ENCODE results near the gene LAGE3.
"Not testable (repeated sequence)": the region's sequence is repeated elsewhere in the genome, so short reads cannot be mapped to it uniquely, and the experiment has no call there.

The LAGE3 gene

DNA sequence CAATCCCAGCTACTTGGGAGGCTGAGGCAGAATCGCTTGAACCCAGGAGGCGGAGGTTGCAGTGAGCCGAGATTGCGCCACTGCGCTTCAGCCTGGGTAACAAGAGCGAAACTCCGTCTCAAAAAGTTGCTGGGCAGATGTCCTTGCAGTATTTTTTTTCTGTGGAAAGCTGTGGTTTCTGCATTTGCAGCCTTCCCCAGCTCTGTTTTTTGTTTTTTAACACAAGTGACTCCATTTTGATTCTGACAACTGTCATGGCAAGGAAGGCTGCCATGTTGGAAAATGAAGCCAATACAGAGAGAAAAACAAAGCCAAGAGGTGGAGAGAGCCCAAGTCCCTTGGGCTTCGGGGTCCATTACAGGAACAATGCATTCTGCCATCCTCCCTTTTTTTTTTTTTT is 23.0 kb upstream of the LAGE3 start:
- no peak for DNase-seq (ENCODE audit: low read depth)

- DNase-seq (ENCODE audit: low read depth), result not testable (repeated sequence)
These were observed 22.3 kb upstream of the LAGE3 start for GRCh38 chrX:154501423-154501822.

DNA sequence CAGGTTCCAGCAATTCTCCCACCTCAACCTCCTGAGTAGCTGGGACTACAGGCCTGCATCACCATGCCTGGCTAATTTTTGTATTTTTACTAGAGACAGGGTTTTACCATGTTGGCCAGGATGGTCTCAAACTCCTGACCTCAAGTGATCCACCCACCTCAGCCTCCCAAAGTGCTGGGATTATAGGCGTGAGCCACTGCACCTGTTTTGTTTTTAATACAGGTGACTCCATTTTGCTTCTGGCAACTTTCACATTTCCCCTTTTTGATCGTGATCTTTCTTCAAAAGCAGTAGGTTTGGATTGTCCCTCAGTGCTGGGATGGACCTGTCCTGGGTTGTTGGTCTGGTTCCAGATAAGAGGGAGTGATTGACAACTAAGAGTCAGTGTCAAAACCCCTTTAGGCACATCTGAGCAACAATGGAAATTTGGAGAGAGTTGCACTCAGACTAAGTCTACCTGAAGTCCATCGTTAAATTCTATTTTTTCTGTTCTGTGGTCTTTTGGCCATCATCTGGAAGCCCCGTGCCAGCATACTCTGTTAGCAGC is 17.6 kb upstream of the LAGE3 start:
- DNase-seq (ENCODE audit: low read depth), result not testable (repeated sequence)

- no peak for DNase-seq (ENCODE audit: low read depth)
These were observed 16.4 kb upstream of the LAGE3 start for GRCh38 chrX:154495472-154495922.

GRCh38 chrX:154494715-154495114 is 15.6 kb upstream of the LAGE3 start:
- DNase-seq (ENCODE audit: low read depth), result no peak

- DNase-seq (ENCODE audit: low read depth), result peak; percentile 69
These were observed 11.5 kb upstream of the LAGE3 start, which contains the start of gene SLC10A3 for GRCh38 chrX:154490414-154491083. Gene SLC10A3, minus strand, starts transcription at chrX:154490629. Its CDS starts 1,689 bp downstream, at chrX:154488940.

DNA sequence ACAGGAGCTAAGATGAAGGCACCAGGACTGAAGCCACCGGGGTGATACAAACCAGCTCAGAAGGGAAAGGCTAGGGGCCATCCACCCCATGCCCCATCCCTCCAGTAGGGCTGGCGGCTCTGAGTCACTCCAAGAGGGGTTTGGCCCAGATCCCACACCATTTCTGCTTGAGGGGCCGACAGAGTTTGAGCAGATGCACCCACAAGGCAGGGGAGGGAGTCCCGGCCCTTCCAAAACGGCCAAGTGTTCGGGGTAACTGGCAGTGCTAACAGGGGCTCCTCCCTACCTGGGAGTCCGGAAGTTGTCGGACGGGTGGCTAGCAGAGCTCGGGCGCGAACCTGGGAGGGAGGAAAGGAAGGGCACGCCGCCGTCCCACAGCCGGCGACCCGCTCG is 10.9 kb upstream of the LAGE3 start:
- no peak for DNase-seq (ENCODE audit: low read depth)

GRCh38 chrX:154489182-154489581 is 10.1 kb upstream of the LAGE3 start:
- no peak for DNase-seq (ENCODE audit: low read depth)

DNA sequence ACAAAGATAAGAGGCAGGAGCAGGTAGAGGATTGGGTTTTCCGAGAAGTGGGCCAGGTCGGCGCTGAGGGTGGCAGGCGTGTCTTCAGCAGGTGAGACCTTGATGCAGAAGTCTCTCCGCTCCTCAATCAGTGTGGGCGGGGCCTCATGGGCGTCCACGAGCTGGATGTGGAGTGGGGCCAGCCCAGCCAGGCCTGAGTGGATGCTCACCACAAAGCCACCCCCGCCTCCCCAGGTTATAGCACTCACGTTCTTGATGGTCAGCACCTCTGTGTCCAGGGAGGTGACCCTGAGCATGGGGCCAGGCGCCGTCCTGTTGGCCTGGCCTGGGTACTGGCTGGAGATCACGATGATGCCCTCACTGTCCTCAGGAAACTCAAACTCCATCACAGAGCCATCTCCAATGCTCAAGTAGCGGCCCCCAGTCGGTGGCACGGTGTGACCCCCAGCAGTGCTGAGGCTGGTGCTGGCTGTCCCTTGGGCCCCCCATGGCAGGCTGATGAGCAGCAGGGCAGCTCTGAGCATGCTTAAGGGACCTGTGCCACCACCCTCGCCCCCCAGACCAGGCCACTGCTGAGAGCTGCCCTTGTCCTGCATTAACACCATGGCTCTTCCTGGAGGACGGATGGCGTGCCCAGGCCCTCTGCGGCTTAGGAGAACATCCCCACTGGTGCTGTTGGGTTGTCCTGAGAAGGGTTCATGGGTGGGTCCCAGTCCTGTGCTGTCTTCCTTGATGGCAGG is 9.4 kb upstream of the LAGE3 start:
- no peak for DNase-seq (ENCODE audit: low read depth)

GRCh38 chrX:154487518-154488290 is 8.6 kb upstream of the LAGE3 start:
- no peak for DNase-seq (ENCODE audit: low read depth)

DNA sequence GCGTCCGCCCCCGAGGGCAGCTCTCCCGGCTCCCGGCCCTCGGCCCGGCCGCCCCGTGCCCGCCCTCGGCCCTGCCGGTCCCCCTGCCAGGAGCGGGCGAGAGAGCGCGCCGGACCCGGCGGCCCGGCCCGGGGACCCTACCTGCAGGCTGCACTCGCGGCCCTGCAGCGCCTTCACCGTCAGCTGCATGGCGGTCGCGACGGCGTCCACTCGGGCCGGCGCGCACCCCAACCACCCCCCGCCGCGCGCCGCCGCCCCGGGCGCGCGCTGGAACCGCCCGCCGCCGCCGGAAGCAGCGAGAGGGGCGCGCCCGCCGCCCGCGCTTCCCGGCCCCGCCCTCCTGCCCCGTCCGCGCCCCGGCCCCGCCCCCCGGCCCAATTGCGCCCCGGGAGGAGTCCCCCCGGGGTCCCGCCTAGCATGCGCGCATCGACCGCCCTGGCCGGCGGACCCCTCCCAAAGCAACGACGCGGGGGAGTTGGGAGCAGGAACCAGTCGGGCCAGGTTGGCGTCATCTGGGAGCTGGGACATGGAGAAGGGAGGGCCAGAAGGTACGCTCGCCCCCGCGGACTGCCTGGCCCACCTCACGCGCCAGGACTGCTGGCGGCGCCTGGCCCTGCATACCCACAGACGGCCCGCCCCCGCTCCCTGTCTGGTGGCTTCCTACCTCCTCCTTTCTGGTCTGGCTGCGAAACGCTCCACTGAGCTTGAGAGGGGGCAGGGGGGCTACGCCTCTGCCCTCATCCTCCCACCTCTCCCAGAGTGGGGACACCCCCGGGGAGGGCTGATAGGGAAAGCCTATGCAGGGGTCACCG is 7.5 kb upstream of the LAGE3 start, which contains the start of gene UBL4A:
Gene UBL4A, minus strand, starts transcription at position 220 of the 812 bp plus-strand sequence. Its CDS starts 31 bp downstream, at position 189.
- no peak for DNase-seq (ENCODE audit: low read depth)

DNA sequence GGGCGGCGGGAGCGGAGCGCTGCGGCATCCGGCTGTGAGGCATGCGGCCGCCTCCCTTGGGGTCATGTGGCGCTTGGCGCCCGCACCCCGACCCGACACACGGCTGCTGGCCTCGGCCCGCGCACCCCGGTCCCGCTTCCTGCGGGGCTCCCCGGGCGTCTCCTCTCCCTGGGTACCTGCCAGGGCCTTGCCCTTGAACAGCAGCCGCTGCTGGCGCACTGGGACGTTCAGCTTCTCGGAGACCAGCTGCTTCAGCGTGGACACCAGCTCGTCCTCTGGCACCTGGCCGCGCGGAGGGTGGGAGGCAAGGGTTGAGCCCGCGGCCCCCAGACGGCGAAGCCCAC is 6.9 kb upstream of the LAGE3 start:
- DNase-seq (ENCODE audit: low read depth), result no peak

DNA sequence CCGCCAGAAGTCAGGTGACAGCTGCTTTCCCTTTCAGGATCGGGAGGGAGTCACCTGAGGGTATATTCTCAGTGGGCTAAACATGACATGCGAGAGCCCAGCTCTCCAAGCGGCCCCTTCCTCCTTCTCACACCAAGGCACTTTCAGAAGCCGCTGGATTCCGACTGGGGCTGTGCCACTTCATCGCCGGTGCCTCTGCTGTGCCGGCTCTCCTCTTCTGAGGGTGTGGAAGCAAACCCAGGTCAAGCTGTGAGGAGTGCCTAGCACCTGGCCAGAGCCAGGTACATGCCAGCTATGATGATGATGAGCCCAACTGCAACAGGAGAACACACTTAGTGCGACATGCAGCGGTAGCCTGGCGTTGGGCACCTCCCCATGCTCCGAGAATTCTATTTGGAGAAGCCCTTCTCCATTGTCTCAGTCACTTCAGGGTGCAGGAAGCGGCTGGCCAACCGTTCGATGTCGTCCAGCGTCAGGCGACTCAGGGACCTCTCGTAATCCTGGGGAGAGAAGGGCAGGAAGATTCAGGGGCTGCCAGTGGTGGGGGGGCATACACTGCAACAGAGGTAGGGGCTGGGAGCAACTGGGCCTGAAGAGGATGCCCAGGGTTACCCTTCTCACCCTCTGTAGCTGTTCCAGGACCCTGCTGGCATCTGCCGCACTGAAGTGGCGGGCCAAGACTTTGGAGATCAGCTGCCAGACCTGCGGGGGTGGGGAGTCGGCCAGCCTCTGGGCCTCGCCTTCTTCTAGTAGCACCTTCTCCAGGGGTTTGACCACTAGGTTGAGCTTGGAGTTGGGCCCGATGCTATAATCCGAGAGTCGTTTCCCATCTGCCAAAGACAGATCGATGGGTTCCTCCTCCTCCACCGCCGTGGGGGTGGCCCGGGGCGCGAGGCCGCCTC is 6.3 kb upstream of the LAGE3 start:
- DNase-seq (ENCODE audit: low read depth), result no peak

GRCh38 chrX:154484255-154485149 is 5.4 kb upstream of the LAGE3 start:
- no peak for DNase-seq (ENCODE audit: low read depth)

DNA sequence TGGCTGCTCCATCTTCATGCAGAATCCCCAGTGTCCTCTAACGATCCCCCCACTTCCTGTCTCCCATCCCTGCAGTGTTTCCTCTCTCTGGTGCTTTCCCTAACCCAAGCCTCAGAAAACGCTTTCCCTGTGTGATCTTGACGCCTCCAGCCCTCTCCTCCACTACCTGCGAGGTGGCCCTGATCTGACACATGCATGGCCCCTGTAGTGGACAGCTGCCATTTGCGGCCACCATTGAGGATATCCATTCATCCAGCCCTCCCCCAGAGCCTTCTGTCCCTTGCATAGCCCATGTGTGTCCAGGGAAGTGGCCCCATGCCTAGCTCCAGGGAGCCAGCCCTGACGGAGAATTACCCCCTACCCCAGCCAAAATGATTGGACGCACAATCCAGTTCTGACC is 4.2 kb upstream of the LAGE3 start:
- no peak for DNase-seq (ENCODE audit: low read depth)

DNA sequence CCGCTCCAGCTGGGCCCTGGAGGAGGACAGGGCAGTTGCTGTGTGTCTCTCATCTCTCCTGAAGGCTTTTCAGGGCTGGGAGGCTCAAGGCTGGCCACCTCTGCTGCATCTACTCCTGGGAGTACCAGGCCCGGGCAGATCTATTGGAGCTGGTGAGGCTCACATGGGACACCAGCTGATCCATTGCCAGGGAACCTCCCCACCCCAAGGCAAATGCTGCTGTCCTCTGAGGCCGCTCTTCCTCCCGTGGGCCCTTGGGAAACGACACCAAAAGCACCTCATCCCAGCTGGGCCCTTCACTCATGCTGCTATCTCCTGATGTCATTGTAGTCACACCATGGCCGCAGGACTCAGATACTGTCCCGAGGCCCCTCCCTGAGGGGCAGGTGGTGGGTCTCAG is 3.7 kb upstream of the LAGE3 start:
- no peak for DNase-seq (ENCODE audit: low read depth)

GRCh38 chrX:154481911-154482601 is 3.0 kb upstream of the LAGE3 start:
- no peak for DNase-seq (ENCODE audit: low read depth)

DNA sequence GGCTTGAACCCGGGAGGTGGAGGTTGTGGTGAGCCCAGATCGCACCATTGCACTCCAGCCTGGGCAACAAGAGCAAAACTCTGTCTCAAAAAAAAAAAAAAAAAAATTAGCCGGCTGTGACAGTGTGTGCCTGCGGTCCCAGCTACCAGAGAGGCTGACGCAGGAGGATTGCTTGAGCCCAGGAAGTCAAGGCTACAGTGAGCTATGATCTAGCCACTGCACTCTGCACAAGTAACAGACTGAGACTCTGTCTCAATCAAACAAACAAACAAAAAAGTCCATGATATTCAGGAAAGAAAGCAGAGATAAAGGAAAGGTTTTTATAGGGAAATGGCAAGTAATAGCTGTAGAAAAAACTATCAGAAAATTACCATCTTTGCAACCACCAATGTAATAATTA is 2.1 kb upstream of the LAGE3 start:
- DNase-seq (ENCODE audit: low read depth), result no peak
